Measurements from ENCODE around the gene MSMO1. TPM values are rescaled to one million over a fixed set of nuclear protein-coding genes. Genes with fewer than 3 reads are reported as not detected.

MSMO1 gene
- total RNA-seq, 3 donors from 2014 or later, result 17.7 to 26.3 (median 24.0) TPM

- Mint-ChIP-seq H3K9me3 (no peaks in the 10 kb centered on the region), H3K27me3 (ENCODE audit: low read depth) (peaks cover 43% of the 10 kb centered on the region), H3K36me3 (ENCODE audit: insufficient read depth) (no peaks in the 10 kb centered on the region), H3K4me3 (no peak overlapping the region), H3K4me1 (ENCODE audit: low read depth) (peaks cover 5% of the 10 kb centered on the region)
- no peak for ATAC-seq
- no peak for DNase-seq
These were observed 55.2 kb downstream of the MSMO1 start for GRCh38 chr4:165382640-165383039.

DNA sequence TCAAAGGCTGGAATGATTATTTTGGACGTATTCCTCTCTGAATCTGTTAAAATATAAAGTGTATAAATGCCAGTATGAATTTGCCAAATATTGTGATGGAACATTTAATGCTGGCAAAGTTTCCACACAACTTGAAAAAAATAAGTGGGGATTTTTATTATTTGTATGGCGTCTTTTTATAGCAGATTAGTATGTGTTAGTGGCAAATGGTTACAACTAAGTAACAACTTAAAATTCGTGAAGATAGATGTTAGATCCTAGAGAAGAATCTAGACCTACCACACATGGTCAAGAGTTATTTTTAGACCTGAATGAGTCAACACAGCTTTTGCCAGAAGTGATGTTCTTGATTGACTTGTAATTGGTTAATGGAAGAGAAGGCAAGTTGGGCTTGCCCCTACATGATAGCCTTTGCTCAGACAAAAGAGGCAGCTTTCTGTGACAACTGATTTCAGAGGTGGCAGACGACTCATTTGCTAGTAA is 56.2 kb downstream of the MSMO1 start:
- ATAC-seq (no peak), DNase-seq (no peak)
- no peaks in the 10 kb centered on the region for H3K36me3 Mint-ChIP-seq (ENCODE audit: insufficient read depth)
- H3K4me3 Mint-ChIP-seq, result no peak overlapping the region
- H3K9me3 Mint-ChIP-seq, result no peaks in the 10 kb centered on the region
- peaks cover 40% of the 10 kb centered on the region for H3K27me3 Mint-ChIP-seq (ENCODE audit: low read depth)
- H3K4me1 Mint-ChIP-seq (ENCODE audit: low read depth), result peaks cover 1% of the 10 kb centered on the region

DNA sequence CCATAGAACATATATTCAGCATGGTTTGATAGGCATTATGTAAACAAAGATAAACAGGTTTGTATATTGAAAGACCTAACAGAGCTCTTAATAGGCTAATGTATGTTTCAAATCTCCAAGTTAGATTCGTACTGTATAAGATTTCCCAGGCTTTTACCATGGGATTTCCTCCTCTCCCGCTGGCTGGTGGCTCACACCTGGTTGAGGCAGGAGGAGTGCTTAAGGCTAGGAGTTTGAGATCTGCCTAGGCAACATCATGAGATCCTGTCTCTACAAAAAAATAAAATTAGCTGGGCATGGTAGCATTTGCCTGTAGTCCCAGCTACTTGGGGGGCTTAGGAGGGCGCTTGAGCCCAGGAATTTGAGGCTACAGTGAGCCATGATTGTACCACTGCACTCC is 56.7 kb downstream of the MSMO1 start:
- no peaks in the 10 kb centered on the region for H3K36me3 Mint-ChIP-seq (ENCODE audit: insufficient read depth)
- H3K27me3 Mint-ChIP-seq (ENCODE audit: low read depth), result peaks cover 39% of the 10 kb centered on the region
- ATAC-seq (no peak), DNase-seq (no peak)
- no peak overlapping the region for H3K4me3 Mint-ChIP-seq
- H3K4me1 Mint-ChIP-seq (ENCODE audit: low read depth), result no peaks in the 10 kb centered on the region
- no peaks in the 10 kb centered on the region for H3K9me3 Mint-ChIP-seq

GRCh38 chr4:165384598-165384997 is 57.1 kb downstream of the MSMO1 start:
- ATAC-seq, result no peak
- Mint-ChIP-seq H3K27me3 (ENCODE audit: low read depth) (peaks cover 38% of the 10 kb centered on the region), H3K4me3 (no peak overlapping the region), H3K4me1 (ENCODE audit: low read depth) (no peaks in the 10 kb centered on the region), H3K9me3 (no peaks in the 10 kb centered on the region), H3K36me3 (ENCODE audit: insufficient read depth) (no peaks in the 10 kb centered on the region)
- DNase-seq, result no peak

DNA sequence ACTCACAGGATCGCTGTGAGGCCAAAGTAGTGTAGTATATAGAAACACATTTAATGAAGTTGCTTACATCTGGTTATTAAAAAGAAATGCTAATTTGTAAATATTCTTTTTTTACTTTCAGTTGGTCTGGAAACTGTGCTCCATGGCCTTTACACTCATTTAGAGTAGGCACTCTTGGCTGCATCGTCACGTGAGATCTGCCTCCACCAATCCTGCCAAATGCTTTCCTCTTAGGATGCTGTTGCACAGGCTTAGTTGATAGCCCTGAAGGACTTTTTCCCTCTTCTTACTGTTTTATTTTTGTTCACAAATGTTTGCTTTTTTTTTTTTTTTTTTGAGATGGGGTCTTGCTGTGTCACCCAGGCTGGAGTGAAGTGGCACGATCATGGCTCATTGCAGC is 57.7 kb downstream of the MSMO1 start:
- Mint-ChIP-seq H3K4me3 (no peak overlapping the region), H3K36me3 (ENCODE audit: insufficient read depth) (no peaks in the 10 kb centered on the region), H3K9me3 (no peaks in the 10 kb centered on the region), H3K27me3 (ENCODE audit: low read depth) (peaks cover 35% of the 10 kb centered on the region), H3K4me1 (ENCODE audit: low read depth) (no peaks in the 10 kb centered on the region)
- DNase-seq, result no peak
- ATAC-seq, result no peak

DNA sequence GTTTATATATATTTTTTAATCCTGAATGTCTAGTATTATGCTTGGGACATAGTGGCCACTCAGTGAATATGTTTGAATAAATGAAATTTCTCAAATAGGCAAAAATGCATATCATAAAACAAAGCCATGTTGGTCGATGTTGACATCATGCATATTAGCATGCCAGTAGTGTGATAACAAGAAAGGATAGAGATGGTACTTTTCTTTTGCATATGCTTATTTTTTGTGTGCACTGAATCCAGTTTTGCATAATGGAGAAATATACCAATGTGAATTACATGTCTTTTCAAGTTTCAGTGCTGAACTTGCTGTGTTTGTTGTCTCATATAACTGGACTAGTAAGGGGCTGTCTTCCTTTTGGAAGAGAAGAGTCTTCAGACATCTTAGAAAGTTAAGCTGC is 58.9 kb downstream of the MSMO1 start:
- H3K27me3 Mint-ChIP-seq (ENCODE audit: low read depth), result peaks cover 27% of the 10 kb centered on the region
- DNase-seq (no peak), ATAC-seq (no peak)
- no peaks in the 10 kb centered on the region for H3K9me3 Mint-ChIP-seq
- H3K4me3 Mint-ChIP-seq, result no peak overlapping the region
- H3K36me3 Mint-ChIP-seq (ENCODE audit: insufficient read depth), result no peaks in the 10 kb centered on the region
- no peaks in the 10 kb centered on the region for H3K4me1 Mint-ChIP-seq (ENCODE audit: low read depth)

GRCh38 chr4:165388756-165389155 is 61.3 kb downstream of the MSMO1 start:
- no peak for ATAC-seq
- H3K4me3 Mint-ChIP-seq, result no peak overlapping the region
- H3K4me1 Mint-ChIP-seq (ENCODE audit: low read depth), result no peaks in the 10 kb centered on the region
- DNase-seq, result no peak
- no peaks in the 10 kb centered on the region for H3K36me3 Mint-ChIP-seq (ENCODE audit: insufficient read depth)
- no peaks in the 10 kb centered on the region for H3K9me3 Mint-ChIP-seq
- peaks cover 19% of the 10 kb centered on the region for H3K27me3 Mint-ChIP-seq (ENCODE audit: low read depth)

Other genes with a start within 250 kb of the MSMO1 start
- gene TMEM192, start 214.8 kb upstream of the MSMO1 start, total RNA-seq, result 10 to 100 TPM; 15.5 to 17.9 (median 16.4) TPM
- 10 to 100 TPM; 13.8 to 19.3 (median 16.7) TPM for gene KLHL2, start 120.1 kb upstream of the MSMO1 start, total RNA-seq
- gene CPE, start 51.3 kb downstream of the MSMO1 start, total RNA-seq, result under 1 TPM in 1 of 3 donors, not detected in 2; 0.40 TPM